ENCODE measurements around the gene TRPV6. TPM values are rescaled to one million over a fixed set of nuclear protein-coding genes. Genes with fewer than 3 reads are reported as not detected.

Gene TRPV6
- total and polyA plus RNA-seq, 2 experiments from 2014 or later = not detected

DNA sequence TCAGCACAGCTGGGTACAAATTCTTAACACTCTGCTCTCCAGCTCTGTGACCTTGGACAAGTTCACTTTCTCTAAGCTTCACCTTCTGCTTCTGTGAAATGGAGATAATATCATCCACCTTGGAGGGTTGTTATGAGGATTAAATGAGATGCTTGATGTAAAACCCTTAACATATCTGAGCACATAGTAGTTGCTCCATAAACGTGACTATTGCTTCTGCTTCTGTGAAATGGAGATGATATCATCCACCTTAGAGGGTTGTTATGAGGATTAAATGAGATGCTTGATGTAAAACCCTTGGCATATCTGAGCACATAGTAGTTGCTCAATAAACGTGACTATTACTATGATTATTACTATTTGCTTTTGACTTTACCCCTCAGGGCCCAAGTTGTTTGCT, 16.1 kb downstream of the TRPV6 start:
- TF ChIP-seq EZH2phosphoT487 (IDR thresholded peaks at IDR 0.05; ENCODE audit: insufficient read depth, low read depth) (no peak), EZH2 (IDR thresholded peaks at IDR 0.05; ENCODE audit: insufficient read depth, poor library complexity, severe bottlenecking) (no peak)
- H3K9me2 ChIP-seq (ENCODE audit: insufficient read depth) = no peaks in the 10 kb centered on the region
- no peaks in the 10 kb centered on the region for H3K36me3 ChIP-seq (ENCODE audit: low read depth)
- no peak overlapping the region for H3K4me2 ChIP-seq (ENCODE audit: unreplicated experiment)
- no peak overlapping the region for H3K27ac ChIP-seq
- H3K9ac ChIP-seq = no peak overlapping the region
- no peaks in the 10 kb centered on the region for H4K20me1 ChIP-seq (ENCODE audit: insufficient read depth)
- DNase-seq = no peak
- H3K27me3 ChIP-seq (replicated peaks; ENCODE audit: insufficient read depth) = no peaks in the 10 kb centered on the region
- WGBS, 2 experiments (ENCODE audit: low coverage in 1 of 2, low lambda C conversion rate in 2 of 2, missing lambda C conversion rate in 2 of 2) = 41 to 51% methylated on average over 2 of the region's 2 CpGs
- H2AFZ ChIP-seq = no peak overlapping the region
- H3K79me2 ChIP-seq (ENCODE audit: insufficient read depth) = no peaks in the 10 kb centered on the region
- H3F3A ChIP-seq (ENCODE audit: insufficient read depth) = no peaks in the 10 kb centered on the region
- H3K4me1 ChIP-seq (ENCODE audit: insufficient read depth) = no peaks in the 10 kb centered on the region
- in situ Hi-C loops (cut with MboI) = no loop called here
- no peaks in the 10 kb centered on the region for H3K9me3 ChIP-seq (ENCODE audit: low read depth)
- no peak overlapping the region for H3K4me3 ChIP-seq

DNA sequence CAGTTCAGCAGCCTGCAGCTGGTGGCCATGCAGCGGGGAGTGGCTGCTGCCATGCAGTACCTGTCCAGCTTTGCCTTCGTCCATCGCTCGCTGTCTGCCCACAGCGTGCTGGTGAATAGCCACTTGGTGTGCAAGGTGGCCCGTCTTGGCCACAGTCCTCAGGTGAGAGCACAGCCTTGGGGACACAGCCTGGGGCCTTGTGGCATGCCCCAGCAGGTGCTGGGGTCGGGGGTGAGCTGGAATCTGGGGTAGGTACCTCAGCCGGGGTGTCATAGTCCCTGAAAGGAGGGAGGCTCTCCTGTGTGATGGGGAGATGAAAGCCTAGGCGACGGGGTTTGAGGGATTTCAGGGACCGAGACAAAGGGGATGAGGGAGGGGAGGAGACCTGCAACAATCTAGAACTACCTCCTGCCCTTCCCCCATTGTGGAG, 16.5 kb downstream of the TRPV6 start:
- Histone ChIP-seq H3K27me3 (replicated peaks; ENCODE audit: insufficient read depth) (no peaks in the 10 kb centered on the region), H3K79me2 (ENCODE audit: insufficient read depth) (no peaks in the 10 kb centered on the region), H2AFZ (no peak overlapping the region), H3K27ac (no peak overlapping the region), H3K4me1 (ENCODE audit: insufficient read depth) (no peaks in the 10 kb centered on the region), H3K36me3 (ENCODE audit: low read depth) (no peaks in the 10 kb centered on the region), H3F3A (ENCODE audit: insufficient read depth) (no peaks in the 10 kb centered on the region), H3K9ac (no peak overlapping the region), H4K20me1 (ENCODE audit: insufficient read depth) (no peaks in the 10 kb centered on the region), H3K9me3 (ENCODE audit: low read depth) (no peaks in the 10 kb centered on the region), H3K4me2 (ENCODE audit: unreplicated experiment) (no peak overlapping the region), H3K4me3 (no peak overlapping the region), H3K9me2 (ENCODE audit: insufficient read depth) (no peaks in the 10 kb centered on the region)
- TF ChIP-seq EZH2 (IDR thresholded peaks at IDR 0.05; ENCODE audit: insufficient read depth, poor library complexity, severe bottlenecking) (no peak), EZH2phosphoT487 (IDR thresholded peaks at IDR 0.05; ENCODE audit: insufficient read depth, low read depth) (no peak)
- no peak for DNase-seq
- 78 to 79% methylated on average over 11 of the region's 11 CpGs for WGBS, 2 experiments (ENCODE audit: low coverage in 1 of 2, low lambda C conversion rate in 2 of 2, missing lambda C conversion rate in 2 of 2)
- in situ Hi-C loops (cut with MboI) = no loop called here

- Histone ChIP-seq H3K4me3 (no peak overlapping the region), H3K9me2 (ENCODE audit: insufficient read depth) (no peaks in the 10 kb centered on the region), H3K79me2 (ENCODE audit: insufficient read depth) (no peaks in the 10 kb centered on the region), H2AFZ (no peak overlapping the region), H3K27ac (no peak overlapping the region), H4K20me1 (ENCODE audit: insufficient read depth) (no peaks in the 10 kb centered on the region), H3K4me1 (ENCODE audit: insufficient read depth) (no peaks in the 10 kb centered on the region), H3K36me3 (ENCODE audit: low read depth) (no peaks in the 10 kb centered on the region), H3K4me2 (ENCODE audit: unreplicated experiment) (no peak overlapping the region), H3K9ac (no peak overlapping the region), H3K9me3 (ENCODE audit: low read depth) (no peaks in the 10 kb centered on the region), H3F3A (ENCODE audit: insufficient read depth) (no peaks in the 10 kb centered on the region), H3K27me3 (replicated peaks; ENCODE audit: insufficient read depth) (no peaks in the 10 kb centered on the region)
- no peak for DNase-seq
- WGBS, 2 experiments (ENCODE audit: low coverage in 1 of 2, low lambda C conversion rate in 2 of 2, missing lambda C conversion rate in 2 of 2) = 75 to 80% methylated on average over 21 to 26 of the region's 31 CpGs
- in situ Hi-C loops (cut with MboI) = no loop called here
- no peak for TF ChIP-seq EZH2 (IDR thresholded peaks at IDR 0.05; ENCODE audit: insufficient read depth, poor library complexity, severe bottlenecking)
- no peak for TF ChIP-seq EZH2phosphoT487 (IDR thresholded peaks at IDR 0.05; ENCODE audit: insufficient read depth, low read depth)
These were observed 17.2 kb downstream of the TRPV6 start for GRCh38 chr7:142868188-142868985.

DNA sequence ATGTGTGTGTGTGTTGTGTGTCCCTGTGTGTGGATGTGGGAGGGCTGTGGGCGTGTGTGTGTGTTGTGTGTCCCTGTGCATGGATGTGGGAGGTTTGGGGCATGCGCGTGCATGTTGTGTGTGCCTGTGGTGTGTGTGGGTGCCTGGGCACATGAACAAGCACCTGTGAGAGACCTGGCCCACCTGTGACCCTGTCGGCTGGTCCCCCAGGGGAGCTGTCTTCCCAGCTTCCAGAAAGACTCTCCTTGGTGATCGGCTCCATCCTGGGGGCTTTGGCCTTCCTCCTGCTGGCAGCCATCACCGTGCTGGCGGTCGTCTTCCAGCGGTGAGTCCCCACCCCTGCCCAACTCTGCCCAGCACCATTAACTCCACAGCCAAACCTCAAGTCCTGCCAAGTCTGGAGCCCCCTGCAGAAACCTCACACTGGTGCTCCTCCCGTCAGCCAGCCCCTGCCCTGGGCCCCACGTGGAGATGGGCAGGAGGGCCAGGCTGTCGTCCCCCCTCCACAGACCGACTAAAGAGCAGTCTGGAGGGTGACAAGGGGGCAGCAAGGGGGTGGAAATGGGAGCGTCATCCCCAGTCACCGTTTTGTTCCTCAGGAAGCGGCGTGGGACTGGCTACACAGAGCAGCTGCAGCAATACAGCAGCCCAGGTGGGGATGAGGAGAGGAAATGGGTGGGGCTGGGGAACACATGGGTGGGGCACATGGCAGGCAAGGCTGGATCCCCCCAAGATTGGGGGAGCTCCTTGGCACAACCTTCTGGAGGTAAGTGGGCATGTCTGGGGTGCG, 18.0 kb downstream of the TRPV6 start:
- 58 to 63% methylated on average over 11 to 18 of the region's 18 CpGs for WGBS, 2 experiments (ENCODE audit: low coverage in 1 of 2, low lambda C conversion rate in 2 of 2, missing lambda C conversion rate in 2 of 2)

More for the DNA sequence above, 18.0 kb downstream of the TRPV6 start:
- H3K79me2 ChIP-seq (ENCODE audit: insufficient read depth) = no peaks in the 10 kb centered on the region
- no peak overlapping the region for H3K27ac ChIP-seq
- no peaks in the 10 kb centered on the region for H3K36me3 ChIP-seq (ENCODE audit: low read depth)
- no peak overlapping the region for H3K9ac ChIP-seq
- no peaks in the 10 kb centered on the region for H3K9me2 ChIP-seq (ENCODE audit: insufficient read depth)
- TF ChIP-seq EZH2phosphoT487 (IDR thresholded peaks at IDR 0.05; ENCODE audit: insufficient read depth, low read depth) (no peak), EZH2 (IDR thresholded peaks at IDR 0.05; ENCODE audit: insufficient read depth, poor library complexity, severe bottlenecking) (no peak)
- in situ Hi-C loops (cut with MboI) = no loop called here
- no peaks in the 10 kb centered on the region for H4K20me1 ChIP-seq (ENCODE audit: insufficient read depth)
- H3K4me1 ChIP-seq (ENCODE audit: insufficient read depth) = no peaks in the 10 kb centered on the region
- H3K4me3 ChIP-seq = no peak overlapping the region
- H2AFZ ChIP-seq = no peak overlapping the region
- H3K9me3 ChIP-seq (ENCODE audit: low read depth) = no peaks in the 10 kb centered on the region
- H3K27me3 ChIP-seq (replicated peaks; ENCODE audit: insufficient read depth) = no peaks in the 10 kb centered on the region; the same call in 1 of the 2 replicates
- DNase-seq = no peak
- no peak overlapping the region for H3K4me2 ChIP-seq (ENCODE audit: unreplicated experiment)
- H3F3A ChIP-seq (ENCODE audit: insufficient read depth) = no peaks in the 10 kb centered on the region

Data from GM23248 (cell line).